ENCODE data around the gene RUBCN.
"Not testable (repeated sequence)": the region's sequence is repeated elsewhere in the genome, so short reads cannot be mapped to it uniquely, and the experiment has no call there.

RUBCN gene

GRCh38 chr3:197627772-197628523 is 108.8 kb downstream of the RUBCN start:
- peak overlapping the region; percentile 88 for H3K9ac ChIP-seq (ENCODE audit: low read length)
- H3K36me3 ChIP-seq (ENCODE audit: control insufficient read depth, insufficient read depth, low read length, severe bottlenecking); H3K9me3 ChIP-seq (ENCODE audit: control insufficient read depth, low read length); H3K4me1 ChIP-seq (ENCODE audit: control insufficient read depth, insufficient read depth, low read length); H3K27me3 ChIP-seq (replicated peaks; ENCODE audit: control insufficient read depth, insufficient read depth, low read length): not testable (repeated sequence)
- peak; percentile 87 for DNase-seq (ENCODE audit: low read depth)
- H3K4me3 ChIP-seq (ENCODE audit: low read length) = peak overlapping the region; percentile 84

GRCh38 chr3:197627158-197627771 is 109.4 kb downstream of the RUBCN start:
- H3K4me1 ChIP-seq (ENCODE audit: control insufficient read depth, insufficient read depth, low read length); H3K36me3 ChIP-seq (ENCODE audit: control insufficient read depth, insufficient read depth, low read length, severe bottlenecking); H3K9me3 ChIP-seq (ENCODE audit: control insufficient read depth, low read length); DNase-seq (ENCODE audit: low read depth); H3K27me3 ChIP-seq (replicated peaks; ENCODE audit: control insufficient read depth, insufficient read depth, low read length): not testable (repeated sequence)
- Histone ChIP-seq H3K4me3 (ENCODE audit: low read length) (peak overlapping the region; percentile 84), H3K9ac (ENCODE audit: low read length) (peak overlapping the region; percentile 88)

GRCh38 chr3:197626404-197627157 is 110.1 kb downstream of the RUBCN start:
- not testable (repeated sequence) for DNase-seq (ENCODE audit: low read depth); H3K4me1 ChIP-seq (ENCODE audit: control insufficient read depth, insufficient read depth, low read length); H3K27me3 ChIP-seq (replicated peaks; ENCODE audit: control insufficient read depth, insufficient read depth, low read length); H3K9ac ChIP-seq (ENCODE audit: low read length); H3K36me3 ChIP-seq (ENCODE audit: control insufficient read depth, insufficient read depth, low read length, severe bottlenecking); H3K9me3 ChIP-seq (ENCODE audit: control insufficient read depth, low read length)
- H3K4me3 ChIP-seq (ENCODE audit: low read length) = peak overlapping the region; percentile 68

- not testable (repeated sequence) for H3K27me3 ChIP-seq (replicated peaks; ENCODE audit: control insufficient read depth, insufficient read depth, low read length); H3K9me3 ChIP-seq (ENCODE audit: control insufficient read depth, low read length); H3K9ac ChIP-seq (ENCODE audit: low read length); H3K4me3 ChIP-seq (ENCODE audit: low read length); H3K4me1 ChIP-seq (ENCODE audit: control insufficient read depth, insufficient read depth, low read length); DNase-seq (ENCODE audit: low read depth)
- H3K36me3 ChIP-seq (ENCODE audit: control insufficient read depth, insufficient read depth, low read length, severe bottlenecking) = peaks cover 48% of the 10 kb centered on the region
Measured at GRCh38 chr3:197621478-197621877, 115.2 kb downstream of the RUBCN start.
